Hepatocyte (in vitro differentiated cells): ENCODE data around the gene ENTHD1. TPM values are rescaled to one million over a fixed set of nuclear protein-coding genes. Genes with fewer than 3 reads are reported as not detected.
A peak's percentile ranks its signal among the peaks of the same experiment; 100 is the strongest.
"Not testable (repeated sequence)": the region's sequence is repeated elsewhere in the genome, so short reads cannot be mapped to it uniquely, and the experiment has no call there.

Experiments
- DNase-seq: peaks from one replicate; pipeline ENCODE4 v3.0.0-alpha.2; 2016; ENCODE audit warnings: low spot score
- H2AFZ ChIP-seq: fragments of 200-600 bp; sonication (generic); 2 replicates; pipeline ENCODE4 v1.6.0; 2016; ENCODE audit warnings: antibody characterized with exemption, mild to moderate bottlenecking
- H3K27ac ChIP-seq: fragments of 200-600 bp; sonication (generic); 2 replicates; pipeline ENCODE4 v1.5.1; 2016; ENCODE audit warnings: mild to moderate bottlenecking
- H3K27me3 ChIP-seq: fragments of 200-600 bp; sonication (generic); 2 replicates; pipeline ENCODE4 v1.6.1; 2016
- H3K36me3 ChIP-seq: fragments of 200-600 bp; sonication (generic); replicated peaks from 2 replicates; pipeline ENCODE4 v1.5.1; 2016; ENCODE audit warnings: low read depth; ENCODE audit not compliant: insufficient read depth
- H3K4me1 ChIP-seq: fragments of 200-600 bp; sonication (generic); 2 replicates; pipeline ENCODE4 v1.5.1; 2016; ENCODE audit warnings: mild to moderate bottlenecking, moderate library complexity; ENCODE audit not compliant: insufficient read depth
- H3K4me2 ChIP-seq: fragments of 200-600 bp; sonication (generic); 2 replicates; pipeline ENCODE4 v1.6.0; 2016
- H3K4me3 ChIP-seq: fragments of 200-600 bp; sonication (generic); 2 replicates; pipeline ENCODE4 v1.5.1; 2016; ENCODE audit warnings: mild to moderate bottlenecking
- H3K79me2 ChIP-seq: fragments of 200-600 bp; sonication (generic); 2 replicates; pipeline ENCODE4 v1.6.0; 2017; ENCODE audit warnings: mild to moderate bottlenecking
- H3K9me2 ChIP-seq: fragments of 200-600 bp; sonication (generic); replicated peaks from 2 replicates; pipeline ENCODE4 v1.6.0; 2017; ENCODE audit warnings: mild to moderate bottlenecking; ENCODE audit not compliant: insufficient read depth
- H3K9me3 ChIP-seq: fragments of 200-600 bp; sonication (generic); 2 replicates; pipeline ENCODE4 v1.5.1; 2016; ENCODE audit warnings: low read depth, mild to moderate bottlenecking
- H4K20me1 ChIP-seq: fragments of 200-600 bp; sonication (generic); 2 replicates; pipeline ENCODE4 v1.6.0; 2016; ENCODE audit warnings: mild to moderate bottlenecking; ENCODE audit not compliant: insufficient read depth, poor library complexity, severe bottlenecking
- CTCF ChIP-seq: fragments of 200-600 bp; sonication (generic); IDR thresholded peaks from 2 replicates; pipeline ENCODE4 v1.5.1; 2016; ENCODE audit warnings: antibody characterized with exemption, mild to moderate bottlenecking; ENCODE audit not compliant: poor library complexity
- EZH2 ChIP-seq: fragments of 200-600 bp; sonication (generic); IDR thresholded peaks from 2 replicates; pipeline ENCODE4 v1.6.1; 2016; ENCODE audit warnings: antibody characterized with exemption, mild to moderate bottlenecking, borderline replicate concordance
- EZH2phosphoT487 ChIP-seq: fragments of 200-600 bp; sonication (generic); IDR thresholded peaks from one replicate; pipeline ENCODE4 v1.6.1; 2018; ENCODE audit warnings: antibody characterized with exemption, mild to moderate bottlenecking, low read depth, moderate library complexity; ENCODE audit not compliant: unreplicated experiment, severe bottlenecking
- WGBS: methylation state at CpG from one replicate; pipeline ENCODE4 v1.1.6; 2016; ENCODE audit warnings: low lambda C conversion rate; ENCODE audit errors: missing lambda C conversion rate; 5-methylcytosine and 5-hydroxymethylcytosine counted together
- polyA plus RNA-seq: library from polyadenylated mRNA; unstranded; fragments of >200 nt; fragmentation: Nextera tagmentation; extraction: Ambion mirVana; gene quantifications from 2 replicates; pipeline ENCODE4 v1.2.1, GENCODE V29; 2016
- total RNA-seq: library from RNA; depleted of rRNA; stranded (reverse); fragments of >200 nt; gene quantifications from 2 replicates; pipeline ENCODE4 v1.2.3, GENCODE V29; 2014

Gene ENTHD1
- total and polyA plus RNA-seq, 2 experiments from 2014 or later, result not detected

GRCh38 chr22:39894554-39895092 is 1.1 kb upstream of the ENTHD1 start:
- Histone ChIP-seq H3K4me3 (no peak overlapping the region), H3K27me3 (peaks cover 14% of the 10 kb centered on the region), H3K36me3 (no peaks in the 10 kb centered on the region), H3K9me3 (no peaks in the 10 kb centered on the region), H3K4me1 (no peaks in the 10 kb centered on the region), H3K79me2 (no peaks in the 10 kb centered on the region), H3K4me2 (no peak overlapping the region), H3K9me2 (no peaks in the 10 kb centered on the region), H2AFZ (no peak overlapping the region), H3K27ac (no peak overlapping the region), H4K20me1 (no peaks in the 10 kb centered on the region)
- DNase-seq, result no peak
- 54% methylated on average over 7 of the region's 7 CpGs for WGBS
- TF ChIP-seq CTCF, result no peak
- TF ChIP-seq EZH2, result no peak
- no peak for TF ChIP-seq EZH2phosphoT487

DNA sequence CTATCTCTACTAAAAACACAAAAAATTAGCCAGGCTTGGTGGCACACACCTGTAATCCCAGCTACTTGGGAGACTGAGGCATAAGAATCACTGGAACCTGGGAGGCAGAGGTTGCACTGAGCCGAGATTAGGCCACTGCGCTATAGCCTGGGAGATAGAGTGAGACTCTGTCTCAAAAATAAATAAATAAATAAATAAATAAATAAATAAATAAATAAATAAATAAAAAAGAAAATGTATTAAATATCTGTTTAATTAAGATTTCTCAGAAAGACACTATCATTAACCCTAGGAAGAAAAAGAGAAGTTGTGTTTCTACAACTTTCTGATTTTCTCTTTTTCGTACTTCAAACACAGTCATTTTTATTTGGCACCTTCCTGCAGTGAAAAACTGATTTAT is 3.6 kb downstream of the ENTHD1 start:
- not testable (repeated sequence) for H3K36me3 ChIP-seq, H3K27ac ChIP-seq, H3K9me3 ChIP-seq, DNase-seq, H2AFZ ChIP-seq, H3K4me3 ChIP-seq, H3K9me2 ChIP-seq, H4K20me1 ChIP-seq, H3K4me2 ChIP-seq, H3K79me2 ChIP-seq, H3K4me1 ChIP-seq
- peaks cover 13% of the 10 kb centered on the region for H3K27me3 ChIP-seq
- 97% methylated on average over 3 of the region's 3 CpGs for WGBS

DNA sequence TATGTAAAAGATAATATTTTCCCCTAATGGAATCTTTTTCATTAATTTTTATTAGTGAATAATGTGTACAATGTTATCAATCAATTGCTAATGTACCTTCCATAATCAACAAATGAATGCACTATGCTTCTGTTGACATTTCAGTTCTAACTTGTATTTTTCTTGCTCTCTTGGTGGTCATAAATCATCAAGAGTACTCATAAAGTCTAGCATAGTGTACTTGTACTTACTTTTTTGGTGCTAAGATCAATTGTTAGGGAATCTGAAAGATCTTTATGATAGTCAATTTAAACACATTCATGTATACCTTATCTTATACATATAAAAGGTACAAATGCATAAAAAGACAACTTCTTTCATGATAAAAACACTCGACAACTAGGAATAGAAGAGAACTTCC is 10.5 kb downstream of the ENTHD1 start:
- H3K9me3 ChIP-seq, result no peaks in the 10 kb centered on the region
- 78% methylated on average over 1 of the region's 1 CpG for WGBS
- no peaks in the 10 kb centered on the region for H3K9me2 ChIP-seq
- H3K27ac ChIP-seq, result peak overlapping the region; percentile 12
- TF ChIP-seq EZH2 (no peak), CTCF (no peak), EZH2phosphoT487 (no peak)
- H3K27me3 ChIP-seq, result peaks cover 17% of the 10 kb centered on the region
- no peaks in the 10 kb centered on the region for H3K79me2 ChIP-seq
- peak overlapping the region; percentile 29 for H3K4me2 ChIP-seq
- no peak for DNase-seq
- no peaks in the 10 kb centered on the region for H4K20me1 ChIP-seq
- H3K4me1 ChIP-seq, result no peaks in the 10 kb centered on the region
- no peak overlapping the region for H2AFZ ChIP-seq
- H3K4me3 ChIP-seq, result no peak overlapping the region
- no peaks in the 10 kb centered on the region for H3K36me3 ChIP-seq

DNA sequence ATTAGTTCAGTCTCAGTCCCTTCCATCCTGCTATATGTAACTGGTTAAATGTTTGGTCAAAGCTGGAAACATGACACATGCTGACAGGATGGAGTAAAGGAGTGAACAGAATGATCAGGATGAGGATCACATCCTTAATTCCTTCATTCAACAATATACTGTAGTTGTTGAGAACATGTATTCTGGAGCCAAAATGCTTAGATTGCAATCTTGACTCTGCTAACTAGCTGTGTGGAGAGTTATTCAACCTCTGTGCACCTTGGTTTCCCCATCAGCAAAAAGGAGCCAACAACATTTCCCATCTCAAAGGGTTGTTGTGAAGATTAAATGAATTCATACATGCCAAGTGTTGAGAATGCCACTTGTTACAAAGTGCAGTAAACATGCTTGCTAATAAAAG is 12.8 kb downstream of the ENTHD1 start:
- no peaks in the 10 kb centered on the region for H3K4me1 ChIP-seq
- no peak overlapping the region for H3K27ac ChIP-seq
- H3K9me2 ChIP-seq, result no peaks in the 10 kb centered on the region
- no peaks in the 10 kb centered on the region for H4K20me1 ChIP-seq
- TF ChIP-seq EZH2phosphoT487 (no peak), EZH2 (no peak), CTCF (no peak)
- DNase-seq, result no peak
- H3K9me3 ChIP-seq, result no peaks in the 10 kb centered on the region
- peaks cover 9% of the 10 kb centered on the region for H3K27me3 ChIP-seq
- no peak overlapping the region for H3K4me2 ChIP-seq
- H3K79me2 ChIP-seq, result no peaks in the 10 kb centered on the region
- no peaks in the 10 kb centered on the region for H3K36me3 ChIP-seq
- H2AFZ ChIP-seq, result no peak overlapping the region
- no peak overlapping the region for H3K4me3 ChIP-seq
